Colonic mucosa (tissue), 4 donors: ENCODE data around the gene ASH1L. TPM values are rescaled to one million over a fixed set of nuclear protein-coding genes. Genes with fewer than 3 reads are reported as not detected.

Experiments used
- DNase-seq: peaks from one replicate; pipeline ENCODE4 v3.0.0-alpha.2; 2020
- H3K27ac ChIP-seq: fragments of 200-600 bp; one replicate; pipeline ENCODE4 v1.8.0; 2021
- H3K27me3 ChIP-seq: fragments of 200-600 bp; one replicate; pipeline ENCODE4 v1.8.0; 2021
- H3K36me3 ChIP-seq: fragments of 200-600 bp; one replicate; pipeline ENCODE4 v1.8.0; 2021
- H3K4me1 ChIP-seq: fragments of 200-600 bp; one replicate; pipeline ENCODE4 v1.8.0; 2021; ENCODE audit warnings: mild to moderate bottlenecking
- H3K4me3 ChIP-seq: fragments of 200-600 bp; one replicate; pipeline ENCODE4 v1.8.0; 2021
- H3K9ac ChIP-seq, 2 donors: one replicate each; pipeline ENCODE4 v1.7.0; 2013; ENCODE audit warnings: control low read depth in 2 of 2, low read depth in 2 of 2, low read length in 2 of 2
- H3K9me3 ChIP-seq: fragments of 200-600 bp; one replicate; pipeline ENCODE4 v1.8.0; 2021
- intact Hi-C: fragments of 100-400 bp; cut with DNase I; formaldehyde crosslinking; loops from one replicate; pipeline ENCODE4 v1.14.1; 2022
- microRNA-seq: library from miRNA; unstranded; fragments of <30 nt; microRNA quantifications from one replicate; pipeline ENCODE4, GENCODE V29; 2019
- total RNA-seq, 2 donors: library from RNA; stranded (reverse); fragmentation: NEBNext Ultra II Directional in 1 of 2; extraction: Animal tissue kit (Norgen Biotek cat#: 25700) in 1 of 2; gene quantifications; one replicate each; pipeline ENCODE4 v1.2.1, GENCODE V29; 2021
- TF ChIP-seq, protein P1 (sequence below): fragments of 200-600 bp; IDR thresholded peaks from one replicate; pipeline ENCODE4 v1.8.0; 2022; ENCODE audit warnings: antibody characterized with exemption, mild to moderate bottlenecking
- donor health status: healthy.
- donor health status: DM: no; HTN: no; CAD: no.
- donor health status: DM: no; HTN: no; CAD: no.

The ASH1L gene
- total RNA-seq, 2 donors from 2014 or later: 37.7 to 47.2 TPM

DNA sequence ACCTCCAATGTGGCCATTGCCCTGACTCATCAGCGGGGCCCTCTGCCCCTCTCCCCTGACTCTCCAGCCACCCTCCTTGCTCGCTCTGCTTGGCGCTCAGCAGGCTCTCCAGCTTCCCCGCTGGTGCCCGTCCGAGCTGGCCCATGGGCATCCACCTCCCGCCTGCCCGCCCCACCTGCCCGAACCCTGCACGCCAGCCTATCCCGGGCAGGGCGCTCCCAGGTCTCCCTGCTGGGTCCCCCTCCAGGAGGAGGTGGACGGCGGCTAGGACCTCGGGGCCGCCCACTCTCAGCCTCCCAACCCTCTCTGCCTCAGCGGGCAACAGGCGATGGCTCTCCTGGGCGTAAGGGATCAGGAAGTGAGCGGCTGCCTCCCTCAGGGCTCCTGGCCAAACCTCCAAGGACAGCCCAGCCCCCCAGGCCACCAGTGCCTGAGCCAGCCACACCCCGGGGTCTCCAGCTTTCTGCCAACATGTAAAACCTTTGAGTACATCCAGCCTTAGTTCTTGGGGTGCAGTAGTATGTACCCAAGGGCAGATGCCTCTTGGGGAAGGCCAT, 274.5 kb downstream of the ASH1L start:
- no peaks in the 10 kb centered on the region for H3K9me3 ChIP-seq
- DNase-seq: no peak
- no peak overlapping the region for H3K4me3 ChIP-seq
- H3K27me3 ChIP-seq: no peaks in the 10 kb centered on the region
- H3K27ac ChIP-seq: no peak overlapping the region
- TF ChIP-seq, protein P1, sequence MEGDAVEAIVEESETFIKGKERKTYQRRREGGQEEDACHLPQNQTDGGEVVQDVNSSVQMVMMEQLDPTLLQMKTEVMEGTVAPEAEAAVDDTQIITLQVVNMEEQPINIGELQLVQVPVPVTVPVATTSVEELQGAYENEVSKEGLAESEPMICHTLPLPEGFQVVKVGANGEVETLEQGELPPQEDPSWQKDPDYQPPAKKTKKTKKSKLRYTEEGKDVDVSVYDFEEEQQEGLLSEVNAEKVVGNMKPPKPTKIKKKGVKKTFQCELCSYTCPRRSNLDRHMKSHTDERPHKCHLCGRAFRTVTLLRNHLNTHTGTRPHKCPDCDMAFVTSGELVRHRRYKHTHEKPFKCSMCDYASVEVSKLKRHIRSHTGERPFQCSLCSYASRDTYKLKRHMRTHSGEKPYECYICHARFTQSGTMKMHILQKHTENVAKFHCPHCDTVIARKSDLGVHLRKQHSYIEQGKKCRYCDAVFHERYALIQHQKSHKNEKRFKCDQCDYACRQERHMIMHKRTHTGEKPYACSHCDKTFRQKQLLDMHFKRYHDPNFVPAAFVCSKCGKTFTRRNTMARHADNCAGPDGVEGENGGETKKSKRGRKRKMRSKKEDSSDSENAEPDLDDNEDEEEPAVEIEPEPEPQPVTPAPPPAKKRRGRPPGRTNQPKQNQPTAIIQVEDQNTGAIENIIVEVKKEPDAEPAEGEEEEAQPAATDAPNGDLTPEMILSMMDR: no peak
- no peak overlapping the region for H3K9ac ChIP-seq
- H3K4me1 ChIP-seq: no peaks in the 10 kb centered on the region
- intact Hi-C loops: no loop called here
- no peaks in the 10 kb centered on the region for H3K36me3 ChIP-seq

DNA sequence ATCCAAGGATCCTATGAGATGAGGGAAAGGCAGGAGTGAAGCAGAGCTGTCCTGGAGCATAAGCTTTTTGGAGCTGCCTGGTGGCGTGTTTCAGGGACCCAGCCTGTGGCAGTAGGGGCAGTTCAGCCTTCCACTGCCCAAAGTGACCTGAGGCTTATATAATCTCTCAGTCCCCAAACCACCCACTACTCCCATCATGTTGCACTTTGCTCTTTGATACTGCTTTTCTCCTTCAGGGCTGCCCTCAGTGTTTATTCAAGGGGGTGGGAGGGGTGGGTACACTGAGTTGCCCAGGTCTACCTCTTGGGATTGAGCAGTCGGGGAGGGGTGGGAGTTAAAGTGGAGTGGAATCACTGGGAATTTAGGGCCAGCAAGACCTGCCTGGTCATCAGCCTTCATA, 276.1 kb downstream of the ASH1L start:
- no peak for DNase-seq
- Histone ChIP-seq H3K9ac (no peak overlapping the region), H3K36me3 (no peaks in the 10 kb centered on the region), H3K27me3 (no peaks in the 10 kb centered on the region), H3K4me1 (no peaks in the 10 kb centered on the region), H3K4me3 (no peak overlapping the region), H3K9me3 (no peaks in the 10 kb centered on the region), H3K27ac (no peak overlapping the region)
- TF ChIP-seq, protein P1: no peak
- intact Hi-C loops: no loop called here

DNA sequence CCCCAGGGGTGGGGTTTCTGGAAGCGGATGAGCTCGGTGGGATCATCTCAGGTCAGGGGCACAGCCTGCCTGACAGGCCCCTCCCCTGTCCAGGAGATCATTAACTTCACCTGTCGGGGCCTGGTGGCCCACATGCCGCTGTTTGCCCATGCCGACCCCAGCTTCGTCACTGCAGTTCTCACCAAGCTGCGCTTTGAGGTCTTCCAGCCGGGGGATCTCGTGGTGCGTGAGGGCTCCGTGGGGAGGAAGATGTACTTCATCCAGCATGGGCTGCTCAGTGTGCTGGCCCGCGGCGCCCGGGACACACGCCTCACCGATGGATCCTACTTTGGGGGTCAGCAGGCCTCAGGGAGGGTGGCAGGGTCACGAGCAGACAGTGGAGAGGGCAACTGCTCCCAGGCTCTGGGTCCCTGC, 277.0 kb downstream of the ASH1L start:
- DNase-seq: no peak

More for the DNA sequence above, 277.0 kb downstream of the ASH1L start:
- H3K9ac ChIP-seq: no peak overlapping the region
- no peaks in the 10 kb centered on the region for H3K9me3 ChIP-seq
- no peaks in the 10 kb centered on the region for H3K4me1 ChIP-seq
- intact Hi-C loops: no loop called here
- H3K4me3 ChIP-seq: no peak overlapping the region
- no peaks in the 10 kb centered on the region for H3K36me3 ChIP-seq
- no peak overlapping the region for H3K27ac ChIP-seq
- H3K27me3 ChIP-seq: no peaks in the 10 kb centered on the region
- TF ChIP-seq, protein P1: no peak

Small RNAs within 50 kb of the gene (microRNA-seq; reads per million reads assigned to microRNA genes)
- not detected for gene MIR555

Other genes starting within 250 kb of the ASH1L start
- gene RUSC1, start 241.9 kb downstream of the ASH1L start, total RNA-seq: 100 to 1,000 TPM in 1 of 2 donors, 10 to 100 TPM in 1; 68.4 to 113 TPM
- gene MSTO1, start 47.4 kb upstream of the ASH1L start, total RNA-seq: 10 to 100 TPM; 15.5 to 26.2 TPM
- 10 to 100 TPM; 41.9 to 62.1 TPM for gene YY1AP1, start 126.0 kb upstream of the ASH1L start, total RNA-seq
- 100 to 1,000 TPM in 1 of 2 donors, 10 to 100 TPM in 1; 75.7 to 106 TPM for gene DAP3, start 126.3 kb upstream of the ASH1L start, total RNA-seq